IMR-90 (cell line): ENCODE data around the gene RAB1A.

Source experiments
- BHLHE40 ChIP-seq: fragments of 150-350 bp; IDR thresholded peaks from 2 replicates; pipeline ENCODE4 v1.6.1; 2016; ENCODE audit warnings: mild to moderate bottlenecking, low read depth, low read length
- MAZ ChIP-seq: IDR thresholded peaks from 2 replicates; pipeline ENCODE4 v1.6.1; 2012; ENCODE audit warnings: low read depth, mild to moderate bottlenecking, low read length, improper control_type of control experiment, moderate library complexity, borderline replicate concordance
- POLR2A ChIP-seq: IDR thresholded peaks from 2 replicates; pipeline ENCODE4 v1.6.1; 2012; ENCODE audit warnings: mild to moderate bottlenecking, low read depth, low read length
- SMC3 ChIP-seq: fragments of 150-350 bp; IDR thresholded peaks from 2 replicates; pipeline ENCODE4 v1.6.1; 2016; ENCODE audit warnings: low read depth, mild to moderate bottlenecking, antibody characterized with exemption, low read length, moderate library complexity
- TF ChIP-seq, protein P1 (sequence below): conservative IDR thresholded peaks from 2 replicates; pipeline ENCODE4 v1.5.1; 2012; ENCODE audit warnings: mild to moderate bottlenecking, low read depth, low read length, improper control_type of control experiment

DNA sequence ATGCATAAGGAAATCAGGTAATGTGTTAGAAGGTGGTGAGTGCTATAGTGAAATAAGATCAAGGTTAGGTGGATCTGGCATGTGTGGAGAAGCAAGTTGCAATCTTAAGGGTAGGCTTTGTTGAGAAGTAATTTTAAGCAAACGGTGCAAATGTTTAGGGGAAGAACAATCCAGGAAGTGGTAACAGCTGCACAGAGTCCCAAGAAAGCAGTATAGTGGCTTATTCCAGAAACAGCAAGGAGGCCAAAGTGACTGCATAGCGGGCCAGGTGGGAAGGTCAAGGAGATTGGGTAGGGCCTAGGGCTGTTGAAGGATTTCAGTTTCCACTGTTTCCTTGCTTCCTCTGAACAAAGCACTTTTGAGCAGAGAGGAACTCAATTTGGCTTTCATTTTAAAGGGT is 30.0 kb upstream of the RAB1A start:
- TF ChIP-seq POLR2A, result no peak
- TF ChIP-seq, protein P1, sequence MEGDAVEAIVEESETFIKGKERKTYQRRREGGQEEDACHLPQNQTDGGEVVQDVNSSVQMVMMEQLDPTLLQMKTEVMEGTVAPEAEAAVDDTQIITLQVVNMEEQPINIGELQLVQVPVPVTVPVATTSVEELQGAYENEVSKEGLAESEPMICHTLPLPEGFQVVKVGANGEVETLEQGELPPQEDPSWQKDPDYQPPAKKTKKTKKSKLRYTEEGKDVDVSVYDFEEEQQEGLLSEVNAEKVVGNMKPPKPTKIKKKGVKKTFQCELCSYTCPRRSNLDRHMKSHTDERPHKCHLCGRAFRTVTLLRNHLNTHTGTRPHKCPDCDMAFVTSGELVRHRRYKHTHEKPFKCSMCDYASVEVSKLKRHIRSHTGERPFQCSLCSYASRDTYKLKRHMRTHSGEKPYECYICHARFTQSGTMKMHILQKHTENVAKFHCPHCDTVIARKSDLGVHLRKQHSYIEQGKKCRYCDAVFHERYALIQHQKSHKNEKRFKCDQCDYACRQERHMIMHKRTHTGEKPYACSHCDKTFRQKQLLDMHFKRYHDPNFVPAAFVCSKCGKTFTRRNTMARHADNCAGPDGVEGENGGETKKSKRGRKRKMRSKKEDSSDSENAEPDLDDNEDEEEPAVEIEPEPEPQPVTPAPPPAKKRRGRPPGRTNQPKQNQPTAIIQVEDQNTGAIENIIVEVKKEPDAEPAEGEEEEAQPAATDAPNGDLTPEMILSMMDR, result no peak
- TF ChIP-seq MAZ, result no peak
- TF ChIP-seq BHLHE40, result no peak
- TF ChIP-seq SMC3, result no peak
